Retinal pigment epithelial cell (primary cell): ENCODE data around the gene TTC33.
"Not testable (repeated sequence)": the region's sequence is repeated elsewhere in the genome, so short reads cannot be mapped to it uniquely, and the experiment has no call there.

Experiments used
- DNase-seq: peaks from one replicate; pipeline ENCODE4 v3.0.0-alpha.2; 2010; ENCODE audit warnings: low read depth
- H3K4me3 ChIP-seq: 2 replicates; pipeline ENCODE4 v1.5.1; 2011; ENCODE audit warnings: mild to moderate bottlenecking, low read length, control low read depth, moderate library complexity
- TF ChIP-seq, protein P1 (sequence below): conservative IDR thresholded peaks from 2 replicates; pipeline ENCODE4 v1.5.1; 2011; ENCODE audit warnings: low read depth, low read length, control low read depth, inconsistent platforms

Gene TTC33

GRCh38 chr5:40716000-40716399 lies 39.8 kb downstream of the TTC33 start:
- TF ChIP-seq, protein P1, sequence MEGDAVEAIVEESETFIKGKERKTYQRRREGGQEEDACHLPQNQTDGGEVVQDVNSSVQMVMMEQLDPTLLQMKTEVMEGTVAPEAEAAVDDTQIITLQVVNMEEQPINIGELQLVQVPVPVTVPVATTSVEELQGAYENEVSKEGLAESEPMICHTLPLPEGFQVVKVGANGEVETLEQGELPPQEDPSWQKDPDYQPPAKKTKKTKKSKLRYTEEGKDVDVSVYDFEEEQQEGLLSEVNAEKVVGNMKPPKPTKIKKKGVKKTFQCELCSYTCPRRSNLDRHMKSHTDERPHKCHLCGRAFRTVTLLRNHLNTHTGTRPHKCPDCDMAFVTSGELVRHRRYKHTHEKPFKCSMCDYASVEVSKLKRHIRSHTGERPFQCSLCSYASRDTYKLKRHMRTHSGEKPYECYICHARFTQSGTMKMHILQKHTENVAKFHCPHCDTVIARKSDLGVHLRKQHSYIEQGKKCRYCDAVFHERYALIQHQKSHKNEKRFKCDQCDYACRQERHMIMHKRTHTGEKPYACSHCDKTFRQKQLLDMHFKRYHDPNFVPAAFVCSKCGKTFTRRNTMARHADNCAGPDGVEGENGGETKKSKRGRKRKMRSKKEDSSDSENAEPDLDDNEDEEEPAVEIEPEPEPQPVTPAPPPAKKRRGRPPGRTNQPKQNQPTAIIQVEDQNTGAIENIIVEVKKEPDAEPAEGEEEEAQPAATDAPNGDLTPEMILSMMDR, result peak; percentile 43
- DNase-seq, result no peak
- no peak overlapping the region for H3K4me3 ChIP-seq

GRCh38 chr5:40714001-40714400 lies 41.8 kb downstream of the TTC33 start:
- TF ChIP-seq, protein P1, result no peak
- no peak for DNase-seq
- H3K4me3 ChIP-seq, result no peak overlapping the region

- DNase-seq, H3K4me3 ChIP-seq: not testable (repeated sequence)
Measured at GRCh38 chr5:40710575-40710974, 45.2 kb downstream of the TTC33 start.

DNA sequence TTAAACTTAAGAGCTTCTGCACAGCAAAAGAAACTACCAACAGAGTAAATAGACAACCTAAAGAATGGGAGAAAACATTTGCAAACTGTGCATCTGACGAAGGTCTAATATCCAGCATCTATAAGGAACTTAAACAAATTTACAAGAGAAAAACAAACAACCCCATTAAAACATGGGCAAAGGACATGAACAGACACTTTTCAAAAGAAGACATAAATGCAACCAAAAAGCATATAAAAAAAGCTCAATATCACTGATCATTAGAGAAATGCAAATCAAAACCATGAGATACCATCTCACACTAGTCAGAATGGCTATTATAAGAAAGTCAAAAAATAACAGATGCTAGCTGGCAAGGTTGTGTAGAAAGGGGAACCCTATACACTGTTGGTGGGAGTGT lies 50.3 kb downstream of the TTC33 start:
- not testable (repeated sequence) for DNase-seq, H3K4me3 ChIP-seq

- H3K4me3 ChIP-seq, DNase-seq: not testable (repeated sequence)
Measured at GRCh38 chr5:40702027-40702426, 53.7 kb downstream of the TTC33 start.

GRCh38 chr5:40700116-40700782 lies 55.5 kb downstream of the TTC33 start:
- TF ChIP-seq, protein P1, result no peak
- no peak overlapping the region for H3K4me3 ChIP-seq

DNA sequence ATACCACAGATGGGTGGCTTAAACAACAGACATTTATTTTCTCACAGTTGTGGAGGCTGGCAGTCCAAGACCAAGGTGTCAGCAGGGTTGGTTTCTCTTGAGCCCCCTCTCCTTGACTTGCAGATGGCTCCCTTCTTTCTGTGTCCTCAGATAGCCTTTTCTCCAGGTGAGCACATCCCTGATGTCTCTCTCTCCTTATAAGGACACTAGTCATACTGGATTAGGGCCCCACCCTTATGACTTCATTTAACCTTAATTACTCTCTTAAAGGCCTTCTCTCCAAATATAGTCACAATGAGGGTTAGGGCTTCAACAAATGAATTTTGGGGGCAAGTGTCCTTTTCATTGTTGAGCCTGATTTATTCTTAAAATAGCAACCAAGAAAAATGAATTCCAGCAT lies 61.3 kb downstream of the TTC33 start:
- H3K4me3 ChIP-seq, result no peak overlapping the region
- TF ChIP-seq, protein P1, result no peak
- no peak for DNase-seq

More at GRCh38 chr5:40700116-40700782, 55.5 kb downstream of the TTC33 start:
- no peak for DNase-seq

GRCh38 chr5:40691894-40692293 lies 63.9 kb downstream of the TTC33 start:
- TF ChIP-seq, protein P1, result no peak
- DNase-seq, result no peak
- H3K4me3 ChIP-seq, result no peak overlapping the region

DNA sequence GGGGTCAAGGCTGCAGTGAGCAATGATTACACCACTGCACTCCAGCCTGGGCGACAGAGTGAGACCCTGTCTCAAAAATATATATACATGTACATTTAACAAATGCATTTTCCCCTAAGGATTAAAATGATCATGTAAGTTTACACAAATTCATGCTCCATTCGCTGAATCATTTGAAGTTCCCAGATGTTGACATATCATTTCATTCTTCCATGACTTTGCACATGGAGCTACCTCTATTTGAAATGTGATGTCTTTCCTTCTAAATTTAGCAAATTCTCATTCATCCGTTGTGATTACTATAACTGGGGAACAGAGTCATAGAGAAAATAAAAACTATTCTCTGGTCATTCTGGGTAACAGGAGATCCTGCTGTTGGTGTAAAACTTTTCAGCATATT lies 65.5 kb downstream of the TTC33 start:
- no peak for DNase-seq
- no peak overlapping the region for H3K4me3 ChIP-seq
- TF ChIP-seq, protein P1, result no peak
